ENCODE data around the gene SAG. TPM values are rescaled to one million over a fixed set of nuclear protein-coding genes. Genes with fewer than 3 reads are reported as not detected.

SAG gene
- total and polyA plus RNA-seq, 9 of the 15 experiments (the other 6 are each of a cell fraction or from before 2014, with no cell fraction given): 0.04 to 0.64 (median 0.31) TPM; not detected in 5

- CTCF ChIA-PET (ENCODE audit: low intra/inter-chr PET ratio): no interaction called here
- Histone ChIP-seq H3K27ac (ENCODE audit: extremely low read depth, low read depth, low read length) (no peak overlapping the region), H2AFZ (ENCODE audit: low read depth, low read length) (no peak overlapping the region)
These were observed 18.2 kb downstream of the SAG start for GRCh38 chr2:233325814-233326213.

GRCh38 chr2:233326500-233326899 is 18.9 kb downstream of the SAG start:
- Histone ChIP-seq H2AFZ (ENCODE audit: low read depth, low read length) (no peak overlapping the region), H3K9me3 (replicated peaks; ENCODE audit: control insufficient read depth, insufficient read depth, low read depth, low read length) (no peaks in the 10 kb centered on the region), H3K4me2 (ENCODE audit: insufficient read depth, low read length) (no peak overlapping the region), H3K4me1 (replicated peaks in 1 of 2; ENCODE audit: control insufficient read depth in 2 of 2, insufficient read depth in 2 of 2, low read length in 2 of 2) (peaks cover 0 to 14% of the 10 kb centered on the region in 2 experiments; a peak in 4 of 5 replicates), H4K20me1 (replicated peaks; ENCODE audit: control insufficient read depth, insufficient read depth, low read length) (no peaks in the 10 kb centered on the region), H3K9ac (ENCODE audit: insufficient read depth in 1 of 2, low read depth in 2 of 2, low read length in 2 of 2) (no peak overlapping the region), H3K79me2 (ENCODE audit: control insufficient read depth, insufficient read depth, low read length) (no peaks in the 10 kb centered on the region), H3K36me3 (ENCODE audit: control insufficient read depth, insufficient read depth, low read length) (no peaks in the 10 kb centered on the region), H3K4me3 (no peak overlapping the region), H3K27me3 (ENCODE audit: control insufficient read depth in 2 of 2, insufficient read depth in 2 of 2, low read length in 2 of 2) (0 out of 5 replicates have a peak, but pooled peaks cover 0 to 4% of the 10 kb centered on the region in 2 experiments), H3K27ac (ENCODE audit: extremely low read depth, low read depth, low read length) (no peak overlapping the region), H3K9me1 (ENCODE audit: control insufficient read depth, insufficient read depth, low read length) (peaks cover 3% of the 10 kb centered on the region)
- DNase-seq (ENCODE audit: extremely low read depth in 1 of 4, low spot score in 3 of 4): no peak
- TF ChIP-seq, protein P1, sequence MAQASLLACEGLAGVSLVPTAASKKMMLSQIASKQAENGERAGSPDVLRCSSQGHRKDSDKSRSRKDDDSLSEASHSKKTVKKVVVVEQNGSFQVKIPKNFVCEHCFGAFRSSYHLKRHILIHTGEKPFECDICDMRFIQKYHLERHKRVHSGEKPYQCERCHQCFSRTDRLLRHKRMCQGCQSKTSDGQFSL (CRISPR knock-in tag; IDR thresholded peaks at IDR 0.05): no peak
- TF ChIP-seq, protein P1 (tag; IDR thresholded peaks at IDR 0.05): no peak
- TF ChIP-seq ZNF134 (CRISPR knock-in tag; conservative IDR thresholded peaks at IDR 0.05): no peak
- TF ChIP-seq ZNF12 (CRISPR knock-in tag; IDR thresholded peaks at IDR 0.05): no peak
- no peak for TF ChIP-seq TSC22D4 (tag; IDR thresholded peaks at IDR 0.05)
- TF ChIP-seq, protein P2, sequence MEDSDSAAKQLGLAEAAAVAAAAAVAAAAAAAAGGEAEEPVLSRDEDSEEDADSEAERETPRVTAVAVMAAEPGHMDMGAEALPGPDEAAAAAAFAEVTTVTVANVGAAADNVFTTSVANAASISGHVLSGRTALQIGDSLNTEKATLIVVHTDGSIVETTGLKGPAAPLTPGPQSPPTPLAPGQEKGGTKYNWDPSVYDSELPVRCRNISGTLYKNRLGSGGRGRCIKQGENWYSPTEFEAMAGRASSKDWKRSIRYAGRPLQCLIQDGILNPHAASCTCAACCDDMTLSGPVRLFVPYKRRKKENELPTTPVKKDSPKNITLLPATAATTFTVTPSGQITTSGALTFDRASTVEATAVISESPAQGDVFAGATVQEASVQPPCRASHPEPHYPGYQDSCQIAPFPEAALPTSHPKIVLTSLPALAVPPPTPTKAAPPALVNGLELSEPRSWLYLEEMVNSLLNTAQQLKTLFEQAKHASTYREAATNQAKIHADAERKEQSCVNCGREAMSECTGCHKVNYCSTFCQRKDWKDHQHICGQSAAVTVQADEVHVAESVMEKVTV (CRISPR knock-in tag; IDR thresholded peaks at IDR 0.05): no peak
- no peak for TF ChIP-seq EGR1 (conservative IDR thresholded peaks at IDR 0.05)
- no peak for TF ChIP-seq CBX5 (IDR thresholded peaks at IDR 0.05; ENCODE audit: borderline replicate concordance, low read depth)
- TF ChIP-seq ZFP1 (CRISPR knock-in tag; IDR thresholded peaks at IDR 0.05): no peak
- no peak for TF ChIP-seq BDP1 (IDR thresholded peaks at IDR 0.05; ENCODE audit: insufficient read depth, insufficient read length)
- TF ChIP-seq MAFF (IDR thresholded peaks at IDR 0.05; ENCODE audit: low read length): no peak
- TF ChIP-seq HDAC2 (IDR thresholded peaks at IDR 0.05): no peak
- TF ChIP-seq FOXJ3 (CRISPR knock-in tag; IDR thresholded peaks at IDR 0.05): no peak
- TF ChIP-seq PRMT5 (CRISPR knock-in tag; IDR thresholded peaks at IDR 0.05): no peak
- TF ChIP-seq RFX1 (IDR thresholded peaks at IDR 0.05): no peak
- TF ChIP-seq SPI1 (IDR thresholded peaks at IDR 0.05; ENCODE audit: borderline replicate concordance, low read depth, low read length): no peak
- 35% methylated on average over 3 of the region's 8 CpGs for WGBS (ENCODE audit: insufficient coverage, low coverage, missing lambda C conversion rate)
- no TSS peak for BruUV-seq (replicated peaks)
- POLR2A ChIA-PET: no interaction called here
- CTCF ChIA-PET (ENCODE audit: low intra/inter-chr PET ratio): no interaction called here
- in situ Hi-C loops (cut with MboI): no loop called here
- ATAC-seq: no peak
- FAIRE-seq: no peak
- intact Hi-C loops (cut with micrococcal nuclease): no loop called here

More at GRCh38 chr2:233325814-233326213, 18.2 kb downstream of the SAG start:
- no TSS peak for BruUV-seq (replicated peaks)
- Histone ChIP-seq H3K27me3 (ENCODE audit: control insufficient read depth in 2 of 2, insufficient read depth in 2 of 2, low read length in 2 of 2) (peaks cover 0 to 7% of the 10 kb centered on the region in 2 experiments; a peak in 2 of 5 replicates), H3K9me3 (replicated peaks; ENCODE audit: control insufficient read depth, insufficient read depth, low read depth, low read length) (no peaks in the 10 kb centered on the region), H3K9ac (ENCODE audit: insufficient read depth in 1 of 2, low read depth in 2 of 2, low read length in 2 of 2) (no peak overlapping the region), H3K4me1 (replicated peaks in 1 of 2; ENCODE audit: control insufficient read depth in 2 of 2, insufficient read depth in 2 of 2, low read length in 2 of 2) (peaks cover 0 to 9% of the 10 kb centered on the region in 2 experiments; a peak in 4 of 5 replicates), H3K36me3 (ENCODE audit: control insufficient read depth, insufficient read depth, low read length) (no peaks in the 10 kb centered on the region), H3K79me2 (ENCODE audit: control insufficient read depth, insufficient read depth, low read length) (no peaks in the 10 kb centered on the region), H3K9me1 (ENCODE audit: control insufficient read depth, insufficient read depth, low read length) (peaks cover 3% of the 10 kb centered on the region), H4K20me1 (replicated peaks; ENCODE audit: control insufficient read depth, insufficient read depth, low read length) (no peaks in the 10 kb centered on the region), H3K4me3 (no peak overlapping the region), H3K4me2 (ENCODE audit: insufficient read depth, low read length) (no peak overlapping the region)
- in situ Hi-C loops (cut with MboI) (no loop called here), intact Hi-C loops (cut with micrococcal nuclease) (loop anchor here (2.0 kb wide), 1 partner anchor 59 kb away; no protein-coding TSS in a partner anchor)
- POLR2A ChIA-PET: no interaction called here
- DNase-seq (ENCODE audit: extremely low read depth in 1 of 4, low spot score in 3 of 4) (no peak), ATAC-seq (no peak), FAIRE-seq (no peak)
- TF ChIP-seq ZNF75A (CRISPR knock-in tag; IDR thresholded peaks at IDR 0.05) (no peak), TRIM28 (IDR thresholded peaks at IDR 0.05) (no peak)
- WGBS (ENCODE audit: insufficient coverage, low coverage, missing lambda C conversion rate): 21% methylated on average over 5 of the region's 10 CpGs
